Raji (cell line): ENCODE data around the gene BTBD9.

Source experiments
- POLR2A ChIP-seq: IDR thresholded peaks from 2 replicates; pipeline ENCODE4 v1.6.1; 2011; ENCODE audit warnings: low read depth, low read length, control low read depth; ENCODE audit not compliant: insufficient read depth

The BTBD9 gene

DNA sequence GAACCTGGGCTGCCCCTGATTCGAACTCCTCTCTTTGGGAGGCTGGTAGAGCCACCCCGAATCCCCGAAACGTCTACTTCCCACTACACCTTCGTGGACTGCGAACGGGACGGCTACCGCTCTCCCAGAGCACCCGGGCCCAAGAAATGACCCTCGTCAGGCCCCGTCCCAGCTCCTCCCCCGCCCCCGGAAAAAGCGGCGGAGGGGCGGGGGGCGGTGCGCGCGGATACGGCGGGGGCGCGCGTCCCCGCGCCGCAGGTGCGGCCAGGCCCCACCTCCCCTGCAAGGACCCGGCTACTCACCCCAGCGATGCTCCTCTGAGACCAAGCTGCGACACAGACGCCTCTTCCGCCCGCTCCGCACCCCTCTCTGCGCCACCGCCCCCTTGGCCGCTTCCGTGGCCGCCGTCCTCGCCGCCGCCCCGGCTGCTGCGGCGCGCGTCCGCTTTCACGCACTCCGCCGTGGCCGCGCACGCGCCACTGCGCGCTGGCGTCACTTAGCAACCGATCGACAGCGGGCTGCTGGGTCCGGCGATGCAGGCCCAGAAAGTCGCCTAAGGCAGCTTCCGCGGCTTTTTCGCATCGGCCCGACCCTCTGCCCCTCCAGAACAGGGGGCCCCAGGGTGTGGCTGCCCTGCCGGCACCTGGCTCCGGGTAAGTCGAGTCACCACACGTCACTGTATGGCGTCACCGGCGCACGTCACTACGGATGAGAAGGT, at the start of gene BTBD9:
Gene BTBD9, minus strand, starts transcription at position 432 of the 718 bp plus-strand sequence.
- peak; percentile 76 for TF ChIP-seq POLR2A

- no peak for TF ChIP-seq POLR2A
Measured at GRCh38 chr6:38688579-38689087, 48.9 kb upstream of the BTBD9 start.

- TF ChIP-seq POLR2A: no peak
Measured at GRCh38 chr6:38687549-38687948, 47.8 kb upstream of the BTBD9 start.

- TF ChIP-seq POLR2A: no peak
Measured at GRCh38 chr6:38687043-38687353, 47.3 kb upstream of the BTBD9 start.

- no peak for TF ChIP-seq POLR2A
Measured at GRCh38 chr6:38686270-38687042, 46.7 kb upstream of the BTBD9 start.

- TF ChIP-seq POLR2A: no peak
Measured at GRCh38 chr6:38684904-38685303, 45.2 kb upstream of the BTBD9 start.

GRCh38 chr6:38684237-38684636, 44.5 kb upstream of the BTBD9 start:
- no peak for TF ChIP-seq POLR2A

DNA sequence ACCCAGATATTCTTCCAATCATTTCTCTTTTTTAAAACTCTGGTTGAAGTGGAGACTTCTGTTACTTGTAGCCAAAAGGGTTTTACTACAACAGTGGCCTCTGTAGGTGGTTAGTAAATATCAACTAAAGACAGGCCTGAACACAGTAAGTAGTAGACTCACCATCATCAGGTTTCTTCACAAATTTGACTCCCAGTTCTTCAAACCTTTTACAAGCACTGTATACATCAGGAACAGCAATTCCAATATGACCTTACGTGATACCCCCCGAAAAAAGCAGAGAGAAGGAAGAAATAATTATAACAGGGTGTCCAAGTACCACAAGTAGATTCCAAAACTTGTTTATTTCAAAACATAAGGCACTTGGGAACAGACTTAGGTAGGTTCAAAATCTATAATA, 42.1 kb upstream of the BTBD9 start:
- TF ChIP-seq POLR2A: no peak

GRCh38 chr6:38679668-38680067, 39.9 kb upstream of the BTBD9 start:
- TF ChIP-seq POLR2A: no peak

DNA sequence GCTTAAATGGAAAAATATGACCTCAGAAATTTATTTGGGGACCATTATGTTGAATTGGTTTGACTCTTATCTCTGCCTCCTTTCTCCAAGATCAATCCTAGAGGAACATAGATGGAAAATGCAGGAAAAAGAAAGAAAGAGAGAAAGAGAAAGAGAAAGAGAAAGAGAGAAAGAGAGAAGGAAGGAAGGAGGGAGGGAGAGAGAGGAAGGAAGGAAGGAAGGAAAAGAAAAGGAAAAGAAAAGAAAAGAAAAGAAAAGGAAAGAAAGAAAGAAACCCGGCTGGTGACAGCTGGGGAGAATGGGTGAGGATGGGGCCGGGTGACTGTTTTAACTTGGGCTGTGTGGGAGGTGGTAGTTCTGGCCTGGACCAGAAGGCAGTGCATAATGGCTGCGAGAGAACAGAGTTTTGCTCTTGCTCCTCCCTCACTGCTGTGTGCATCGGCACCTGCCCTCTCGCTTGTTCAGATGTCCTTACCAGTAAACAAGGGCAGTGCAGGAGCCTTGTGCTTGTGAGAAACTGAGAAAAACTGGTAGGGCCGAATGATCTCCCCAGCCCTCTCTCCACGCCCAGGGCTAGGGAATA, 38.5 kb upstream of the BTBD9 start:
- TF ChIP-seq POLR2A: no peak

DNA sequence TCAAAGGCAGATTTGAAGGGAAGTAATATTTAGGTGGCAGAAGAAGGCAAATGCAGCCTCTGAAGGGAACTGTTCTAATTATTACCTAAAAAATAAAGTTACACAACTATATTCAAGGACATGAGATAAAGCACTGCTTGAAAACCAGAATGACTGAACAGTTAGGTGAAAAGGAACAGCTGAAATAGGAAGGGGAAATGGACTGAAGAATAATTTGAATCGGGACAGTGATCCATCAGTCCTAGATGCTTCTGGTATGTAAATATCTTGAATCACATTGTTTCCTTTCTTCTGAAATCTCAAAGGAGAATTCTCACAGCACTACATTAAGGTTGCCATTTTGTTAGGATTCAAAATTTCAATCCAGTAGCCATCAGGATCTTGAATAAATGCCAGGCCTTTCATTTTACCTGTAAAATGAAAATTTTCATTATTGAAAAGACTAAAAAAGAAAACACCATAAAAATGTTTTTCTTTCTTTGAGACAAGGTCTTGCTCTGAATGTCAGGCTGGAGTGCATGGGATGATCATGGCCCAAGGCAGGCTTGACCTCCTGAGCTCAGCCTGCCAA, 37.3 kb upstream of the BTBD9 start:
- TF ChIP-seq POLR2A: no peak

GRCh38 chr6:38676236-38676973, 36.7 kb upstream of the BTBD9 start:
- no peak for TF ChIP-seq POLR2A

- no peak for TF ChIP-seq POLR2A
Measured at GRCh38 chr6:38673397-38674165, 33.9 kb upstream of the BTBD9 start.

GRCh38 chr6:38671885-38672467, 32.2 kb upstream of the BTBD9 start:
- TF ChIP-seq POLR2A: no peak
